RWPE1 (cell line): ENCODE results near the gene CD300LF.

Source experiments
- CTCF ChIA-PET: fragments of 350-600 bp; sonication (Branson Sonifier 250); formaldehyde crosslinking; extraction: SDS; loops from one replicate; lab custom pipeline; 2021; lab: Yijun Ruan, JAX
- POLR2A ChIA-PET: fragments of 400-600 bp; formaldehyde crosslinking; extraction: SDS; loops from one replicate; lab custom pipeline; 2020; ENCODE audit warnings: antibody characterized with exemption; ENCODE audit not compliant: low non-redundant PET; lab: Yijun Ruan, JAX
- DNase-seq: peaks from one replicate; pipeline ENCODE4 v3.0.0; 2012; ENCODE audit warnings: low spot score
- H3K27ac ChIP-seq: fragments of 450-650 bp; 2 replicates; pipeline ENCODE4 v1.5.1; 2017
- TF ChIP-seq, protein P1 (sequence below): fragments of 450-650 bp; conservative IDR thresholded peaks from 2 replicates; pipeline ENCODE4 v1.5.1; 2017; ENCODE audit warnings: low read depth, mild to moderate bottlenecking

CD300LF gene

DNA sequence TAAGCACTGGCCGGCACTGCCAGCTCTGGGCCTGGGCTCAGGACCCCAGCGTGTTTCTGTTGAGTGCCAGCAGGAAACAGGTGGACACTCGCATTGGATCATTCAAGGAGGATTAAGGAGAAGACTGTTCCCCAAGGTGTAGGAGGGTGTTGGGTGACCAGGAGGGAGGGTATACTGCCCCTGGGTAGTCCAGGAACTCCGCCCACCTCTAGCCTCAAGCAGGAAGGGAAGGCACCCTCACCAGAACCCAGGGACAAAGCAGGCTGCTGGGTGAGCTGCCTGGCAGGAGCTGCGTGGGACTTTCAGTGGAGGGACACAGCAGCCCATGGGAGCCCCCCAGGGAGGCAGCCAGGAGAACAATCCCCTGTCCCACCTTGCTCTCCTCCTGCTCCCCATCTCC, 16.6 kb upstream of the CD300LF start:
- ChIA-PET POLR2A (no interaction called here), CTCF (no interaction called here)
- DNase-seq: no peak
- TF ChIP-seq, protein P1, sequence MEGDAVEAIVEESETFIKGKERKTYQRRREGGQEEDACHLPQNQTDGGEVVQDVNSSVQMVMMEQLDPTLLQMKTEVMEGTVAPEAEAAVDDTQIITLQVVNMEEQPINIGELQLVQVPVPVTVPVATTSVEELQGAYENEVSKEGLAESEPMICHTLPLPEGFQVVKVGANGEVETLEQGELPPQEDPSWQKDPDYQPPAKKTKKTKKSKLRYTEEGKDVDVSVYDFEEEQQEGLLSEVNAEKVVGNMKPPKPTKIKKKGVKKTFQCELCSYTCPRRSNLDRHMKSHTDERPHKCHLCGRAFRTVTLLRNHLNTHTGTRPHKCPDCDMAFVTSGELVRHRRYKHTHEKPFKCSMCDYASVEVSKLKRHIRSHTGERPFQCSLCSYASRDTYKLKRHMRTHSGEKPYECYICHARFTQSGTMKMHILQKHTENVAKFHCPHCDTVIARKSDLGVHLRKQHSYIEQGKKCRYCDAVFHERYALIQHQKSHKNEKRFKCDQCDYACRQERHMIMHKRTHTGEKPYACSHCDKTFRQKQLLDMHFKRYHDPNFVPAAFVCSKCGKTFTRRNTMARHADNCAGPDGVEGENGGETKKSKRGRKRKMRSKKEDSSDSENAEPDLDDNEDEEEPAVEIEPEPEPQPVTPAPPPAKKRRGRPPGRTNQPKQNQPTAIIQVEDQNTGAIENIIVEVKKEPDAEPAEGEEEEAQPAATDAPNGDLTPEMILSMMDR: no peak
- no peak overlapping the region for H3K27ac ChIP-seq

DNA sequence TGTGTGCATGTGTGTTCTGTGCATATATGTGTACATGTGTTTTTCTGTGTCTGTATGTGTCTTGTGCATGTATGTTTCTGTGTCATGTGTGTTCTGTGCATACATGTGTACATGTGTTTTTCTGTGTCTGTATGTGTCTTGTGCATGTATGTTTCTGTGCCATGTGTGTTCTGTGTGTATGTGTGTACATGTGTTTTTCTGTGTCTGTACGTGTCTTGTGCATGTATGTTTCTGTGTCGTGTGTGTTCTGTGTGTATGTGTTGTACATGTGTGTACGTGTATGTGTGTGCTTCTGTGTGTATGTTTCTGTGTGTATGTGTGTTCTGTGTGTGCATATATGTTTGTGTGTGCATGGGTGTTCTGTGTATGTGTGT, 16.0 kb upstream of the CD300LF start:
- CTCF ChIA-PET: no interaction called here
- DNase-seq: no peak
- H3K27ac ChIP-seq: no peak overlapping the region
- TF ChIP-seq, protein P1: no peak
- POLR2A ChIA-PET: no interaction called here

DNA sequence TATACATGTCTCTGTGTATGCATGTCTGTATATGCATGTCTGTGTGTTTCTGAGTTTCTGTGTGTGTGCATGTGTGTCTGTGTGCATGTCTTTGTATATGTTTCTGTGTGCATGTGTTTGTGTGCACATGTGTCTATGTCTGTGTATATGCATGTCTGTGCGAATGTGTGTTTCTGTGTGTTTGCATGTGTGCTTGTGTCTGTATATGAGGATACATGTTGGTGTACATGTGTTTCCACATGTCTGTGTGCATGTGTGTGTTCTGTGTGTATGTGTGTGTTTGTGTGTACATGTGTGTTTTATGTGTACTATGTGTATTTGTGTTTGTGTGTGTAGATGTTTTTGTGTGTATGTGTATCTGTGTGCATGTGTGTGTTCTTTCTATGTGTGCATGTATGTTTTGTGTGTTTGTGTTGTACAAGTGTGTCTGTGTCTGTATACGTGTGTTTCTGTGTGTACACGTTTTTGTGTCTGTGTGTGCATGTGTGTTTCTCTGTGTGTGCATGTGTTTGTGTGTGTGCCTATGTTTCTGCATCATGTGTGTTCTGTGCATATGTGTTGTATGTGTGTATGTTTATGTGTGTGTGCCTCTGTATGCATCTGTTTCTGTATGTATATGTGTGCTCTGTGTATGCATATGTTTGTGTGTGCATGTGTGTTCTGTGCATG, 15.4 kb upstream of the CD300LF start:
- H3K27ac ChIP-seq: no peak overlapping the region
- ChIA-PET POLR2A (no interaction called here), CTCF (no interaction called here)
- TF ChIP-seq, protein P1: no peak
- no peak for DNase-seq

DNA sequence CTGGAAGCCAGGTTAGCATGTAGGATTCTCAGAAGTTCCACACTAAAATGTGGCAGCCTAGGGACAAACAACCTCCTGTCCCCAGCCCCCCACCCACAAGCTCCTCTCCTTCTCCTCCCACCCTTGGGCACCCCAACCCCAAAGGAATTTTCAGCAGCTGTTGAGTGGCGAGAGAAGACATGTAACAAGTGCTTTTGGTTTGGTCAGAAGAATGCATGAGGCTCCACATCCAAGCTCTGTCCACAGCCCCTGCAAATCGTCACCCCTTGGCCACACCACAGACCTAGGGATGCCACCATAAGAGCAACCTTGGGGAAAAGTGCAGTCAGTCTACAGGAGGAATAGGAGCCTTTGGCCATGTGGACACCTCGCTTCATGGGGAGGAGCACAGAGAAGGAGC, 12.4 kb upstream of the CD300LF start:
- POLR2A ChIA-PET: no interaction called here
- DNase-seq: no peak
- no peak overlapping the region for H3K27ac ChIP-seq
- CTCF ChIA-PET: interaction anchor here (0.6 kb wide), 1 partner anchor 69 kb away, joined by 3 read pairs; no protein-coding TSS in a partner anchor
- TF ChIP-seq, protein P1: no peak

DNA sequence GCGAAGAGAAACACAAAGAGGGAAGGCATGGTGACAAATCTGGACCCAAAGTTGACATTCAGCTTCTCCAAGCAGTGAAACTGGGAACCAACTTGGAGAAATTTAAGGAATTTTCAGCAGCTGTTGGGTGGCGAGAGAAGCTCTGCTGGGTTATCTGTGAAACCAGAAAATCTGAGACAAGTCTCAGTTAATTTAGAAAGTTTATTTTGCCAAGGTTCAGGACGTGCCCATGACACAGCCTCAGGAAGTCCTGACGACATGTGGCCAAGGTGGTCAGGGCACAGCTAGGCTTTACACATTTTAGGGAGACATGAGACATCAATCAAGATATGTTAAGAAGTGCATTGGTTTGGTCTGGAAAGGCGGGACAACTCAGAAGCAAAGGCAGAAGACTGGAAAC, 11.2 kb upstream of the CD300LF start:
- TF ChIP-seq, protein P1: no peak
- H3K27ac ChIP-seq: no peak overlapping the region
- ChIA-PET POLR2A (no interaction called here), CTCF (no interaction called here)
- no peak for DNase-seq

DNA sequence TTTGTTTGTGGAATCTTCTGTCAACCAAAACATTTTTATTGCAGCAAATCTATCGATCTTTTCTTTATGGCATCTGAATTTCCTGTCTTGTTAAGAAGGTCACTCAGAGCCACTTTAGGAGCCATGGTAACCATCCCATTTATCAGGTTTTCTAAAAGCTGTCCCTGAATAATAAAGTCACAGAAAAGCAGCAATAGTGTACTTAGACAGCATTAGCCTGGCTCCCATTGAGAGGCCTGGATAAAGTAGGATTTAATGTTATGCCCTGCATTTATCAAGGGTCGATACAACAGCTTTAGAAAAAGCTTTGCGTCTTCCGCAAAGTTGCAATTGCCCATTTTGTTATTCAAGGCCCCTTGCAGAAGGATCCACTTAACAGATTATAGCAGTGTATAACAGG, 10.1 kb upstream of the CD300LF start:
- no peak overlapping the region for H3K27ac ChIP-seq
- ChIA-PET POLR2A (no interaction called here), CTCF (interaction anchor here (0.6 kb wide), 1 partner anchor 68 kb away, joined by 3 read pairs; no protein-coding TSS in a partner anchor)
- TF ChIP-seq, protein P1: no peak
- no peak for DNase-seq

DNA sequence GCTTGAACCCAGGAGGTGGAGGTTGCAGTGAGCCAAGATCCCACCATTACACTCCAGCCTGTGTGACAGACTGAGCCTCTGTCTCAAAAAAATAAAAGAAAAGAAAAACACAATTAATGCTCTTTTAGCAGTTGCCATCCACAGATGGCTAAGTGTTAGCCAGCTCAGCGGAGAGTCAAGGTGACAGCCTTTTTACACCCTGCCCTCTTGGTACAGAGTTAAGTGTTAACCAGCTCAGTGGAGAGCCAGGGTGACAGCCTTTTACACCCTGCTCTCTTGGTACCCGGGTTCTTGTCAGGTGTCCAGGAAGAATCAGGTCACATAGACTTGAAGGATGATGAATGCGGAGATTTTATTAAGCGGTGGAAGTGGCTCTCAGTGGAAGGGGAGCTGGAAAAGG, 7.8 kb upstream of the CD300LF start:
- CTCF ChIA-PET: no interaction called here
- TF ChIP-seq, protein P1: no peak

More for the DNA sequence above, 7.8 kb upstream of the CD300LF start:
- H3K27ac ChIP-seq: no peak overlapping the region
- DNase-seq: no peak
- POLR2A ChIA-PET: no interaction called here
